KBM-7 (cell line): Measurements from ENCODE around the gene MAPK10.
"Not testable (repeated sequence)": the region's sequence is repeated elsewhere in the genome, so short reads cannot be mapped to it uniquely, and the experiment has no call there.

Experiments used
- DNase-seq: peaks from one replicate; pipeline ENCODE4 v3.0.0-alpha.2; 2015
- in situ Hi-C: fragments of 300-500 bp; cut with MboI; formaldehyde crosslinking; loops from 2 replicates; pipeline ENCODE4 v1.14.3; 2020; ENCODE audit warnings: low sequenced_read_pairs, low pct_unique_long_range_greater_than_20kb, mixed read lengths

MAPK10 gene

DNA sequence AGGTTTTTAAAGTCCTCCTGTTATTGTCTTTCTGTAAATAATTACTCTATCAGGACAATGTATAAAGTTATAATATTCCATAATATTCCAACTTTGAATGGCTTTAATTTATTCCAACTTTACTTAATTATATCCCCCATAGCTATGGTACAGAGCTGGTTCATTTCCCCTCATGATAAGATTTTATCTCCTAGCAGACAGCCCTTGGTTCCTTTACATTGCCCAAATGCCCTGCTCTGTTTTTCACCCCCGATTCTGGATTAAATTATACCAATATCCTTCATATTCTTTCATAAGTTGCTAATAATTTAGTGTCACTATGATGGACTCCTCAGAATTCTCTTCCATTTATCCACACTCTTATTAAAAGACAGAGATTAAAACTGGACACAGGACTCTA is 340.5 kb downstream of the MAPK10 start:
- in situ Hi-C loops = no loop called here
- no peak for DNase-seq

DNA sequence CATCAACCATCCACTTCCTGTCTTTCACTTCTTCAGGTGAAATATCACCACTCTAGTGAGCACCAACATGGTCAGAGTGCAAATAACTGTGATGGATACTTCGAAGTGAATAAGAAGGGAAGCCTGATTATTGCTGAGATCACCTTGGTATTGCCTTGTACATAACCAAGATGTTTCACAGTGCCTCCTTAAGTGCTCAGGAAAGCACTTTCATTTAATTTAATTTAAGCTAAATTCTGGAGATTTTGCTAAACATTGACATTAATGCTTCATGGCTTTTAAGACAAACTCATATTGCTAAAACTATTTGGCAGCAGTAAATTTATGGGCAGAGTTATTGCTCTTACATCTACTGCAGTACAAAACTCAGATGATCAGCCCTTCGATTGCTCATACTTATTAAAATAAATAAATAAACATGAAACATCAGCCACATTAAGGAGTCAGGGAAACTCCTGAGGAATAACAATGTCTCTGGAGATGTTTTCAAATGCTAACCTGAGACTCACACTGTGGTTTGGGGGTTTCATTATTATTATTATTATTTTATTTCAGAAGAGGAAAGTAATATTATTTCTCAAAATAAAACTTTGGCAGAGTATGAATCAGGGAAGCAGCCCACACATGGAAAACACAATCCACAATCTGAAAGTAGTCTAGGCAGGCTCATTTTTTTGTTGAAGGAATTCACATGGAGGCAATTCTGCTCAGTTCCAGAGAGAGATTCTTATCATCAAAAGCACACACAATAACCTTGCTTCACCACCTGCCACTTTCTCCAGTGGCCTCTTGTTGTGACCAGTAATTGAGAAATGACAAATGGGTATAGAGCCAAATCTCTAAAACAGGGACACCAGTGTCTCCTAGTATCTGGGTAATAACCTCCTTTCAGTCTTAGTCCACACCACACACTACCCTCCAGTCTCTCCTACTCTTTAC is 344.2 kb downstream of the MAPK10 start:
- DNase-seq = no peak
- in situ Hi-C loops = no loop called here

DNA sequence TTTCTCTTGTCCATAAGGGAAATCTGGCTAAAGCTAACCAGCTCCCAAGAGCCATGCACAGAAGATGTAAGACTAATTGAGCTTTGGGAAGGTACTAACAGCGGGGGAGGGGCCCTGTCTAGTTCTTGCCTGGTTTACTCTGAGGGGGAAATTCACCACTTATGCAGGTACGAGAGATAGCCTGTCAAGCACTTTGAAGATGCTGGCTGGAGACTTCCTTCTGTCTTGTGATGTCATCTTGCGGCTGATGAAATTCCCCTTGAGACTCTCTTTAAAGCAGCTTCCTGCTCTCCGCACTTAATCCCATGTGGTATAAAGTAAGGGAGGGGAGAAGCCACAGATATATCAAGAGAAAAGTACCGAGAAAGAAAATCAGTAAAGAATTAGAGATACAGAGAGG is 345.3 kb downstream of the MAPK10 start:
- in situ Hi-C loops = no loop called here
- peak; percentile 4 for DNase-seq

DNA sequence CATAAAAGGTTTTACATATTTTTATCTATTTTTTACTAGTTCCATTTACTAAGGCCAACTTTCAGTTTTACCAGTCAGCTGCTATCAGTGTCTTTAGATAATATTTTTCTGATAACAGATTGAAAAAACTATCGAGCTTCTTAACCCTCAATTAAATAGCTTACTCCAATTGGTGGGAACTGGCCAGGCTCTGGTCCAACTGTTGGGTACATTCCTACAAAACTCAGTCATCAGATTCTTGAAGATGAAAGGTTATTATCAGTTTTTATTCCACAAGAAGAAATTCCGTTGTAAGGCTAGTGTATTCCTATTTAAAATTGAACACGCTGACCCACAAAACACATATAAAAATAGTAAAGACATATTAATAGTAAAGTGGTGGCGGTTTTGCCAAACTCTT is 346.2 kb downstream of the MAPK10 start:
- in situ Hi-C loops = no loop called here
- no peak for DNase-seq

DNA sequence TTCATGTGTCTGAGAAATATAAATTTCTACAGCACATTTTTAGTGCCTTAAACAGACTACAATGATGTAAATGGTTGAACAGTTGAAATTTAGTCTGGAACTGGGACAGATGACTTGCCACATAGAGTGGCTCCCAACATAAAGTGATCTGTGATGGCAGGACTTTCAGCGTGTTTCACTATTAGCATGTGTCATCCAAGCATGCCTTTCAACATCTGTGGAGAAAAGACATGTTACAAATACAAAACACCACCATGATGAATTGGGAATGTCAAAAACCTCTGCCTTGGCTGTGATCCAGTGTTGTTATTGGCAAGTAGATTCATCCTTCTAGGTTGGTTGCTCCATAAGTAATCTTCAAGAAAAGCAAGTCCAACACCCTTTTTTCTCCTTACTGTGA is 348.7 kb downstream of the MAPK10 start:
- in situ Hi-C loops = no loop called here
- no peak for DNase-seq

DNA sequence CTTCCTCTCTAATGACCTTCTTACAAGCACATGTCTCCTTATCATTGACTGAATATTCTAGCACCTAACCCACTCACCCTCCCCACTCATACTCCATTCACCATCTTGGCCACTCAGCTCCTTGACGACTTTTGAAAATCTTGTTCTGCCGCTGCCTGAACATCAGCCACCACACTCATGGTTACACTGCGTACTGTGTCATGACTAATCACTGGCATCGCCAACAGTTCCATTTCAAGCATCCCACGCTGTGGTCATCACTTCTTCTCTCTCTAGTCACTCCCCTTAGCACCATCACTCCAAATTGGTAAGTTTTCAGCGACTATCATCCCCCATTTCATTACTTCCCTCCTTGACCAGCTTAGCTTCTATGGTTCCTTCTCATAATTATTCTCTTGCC is 352.8 kb downstream of the MAPK10 start:
- no peak for DNase-seq
- in situ Hi-C loops = no loop called here

DNA sequence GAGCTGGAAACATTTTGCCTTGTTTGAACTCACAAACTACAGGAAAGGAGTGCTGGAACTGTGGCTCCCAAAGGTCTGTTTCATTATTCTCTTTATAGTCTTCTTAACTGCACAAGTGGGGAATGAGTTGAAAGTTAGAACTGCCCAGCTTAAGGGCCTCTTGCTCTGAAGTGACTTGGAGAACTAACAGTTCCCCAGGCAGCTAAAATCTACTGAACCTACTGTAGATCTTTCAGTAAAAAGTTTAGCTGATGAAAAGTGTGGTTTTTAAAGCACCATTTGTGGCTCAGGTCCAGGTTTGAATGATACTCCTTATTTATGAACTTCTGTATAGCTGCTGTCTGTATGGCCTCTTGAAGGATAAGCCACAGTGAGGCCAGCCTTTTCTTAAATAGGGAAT is 353.8 kb downstream of the MAPK10 start:
- in situ Hi-C loops = no loop called here
- no peak for DNase-seq

DNA sequence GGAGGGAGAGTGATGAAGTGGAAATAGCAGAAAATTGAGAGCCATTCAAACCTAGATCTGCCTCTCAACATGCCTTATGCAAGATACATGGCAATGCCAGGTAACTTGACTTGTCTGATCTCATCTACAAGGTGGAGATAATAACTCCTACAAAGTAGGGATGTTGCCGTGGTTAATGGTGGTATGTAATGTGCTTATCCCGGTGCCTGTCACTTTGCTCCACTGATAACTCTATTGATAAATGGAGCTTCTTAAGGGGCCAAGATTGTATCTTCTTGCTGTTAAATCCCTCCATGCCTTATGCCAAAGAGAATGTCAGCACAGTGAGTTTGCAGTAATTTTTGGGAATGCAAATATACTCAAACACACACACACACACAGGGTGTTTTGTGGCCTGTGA is 355.8 kb downstream of the MAPK10 start:
- in situ Hi-C loops = no loop called here
- DNase-seq = no peak

DNA sequence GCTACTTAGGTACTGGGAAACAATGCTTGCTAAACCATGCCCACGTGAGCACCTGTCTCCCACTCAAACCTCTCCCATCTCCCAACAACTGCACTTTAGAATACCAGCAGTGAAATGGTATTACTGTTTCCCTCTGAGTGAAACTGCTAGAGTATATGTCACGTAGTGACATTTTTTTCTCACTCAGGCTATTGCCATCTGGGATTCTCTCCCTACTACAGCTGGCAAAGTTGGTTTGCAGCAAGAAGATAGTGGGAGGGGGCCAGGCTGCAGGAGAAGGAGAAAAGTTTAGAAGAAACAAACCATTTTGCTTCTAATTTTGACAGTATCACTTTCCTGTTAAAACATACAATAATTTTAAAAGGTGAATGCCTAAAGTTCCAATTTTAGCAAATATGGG is 358.3 kb downstream of the MAPK10 start:
- DNase-seq = no peak
- in situ Hi-C loops = no loop called here

DNA sequence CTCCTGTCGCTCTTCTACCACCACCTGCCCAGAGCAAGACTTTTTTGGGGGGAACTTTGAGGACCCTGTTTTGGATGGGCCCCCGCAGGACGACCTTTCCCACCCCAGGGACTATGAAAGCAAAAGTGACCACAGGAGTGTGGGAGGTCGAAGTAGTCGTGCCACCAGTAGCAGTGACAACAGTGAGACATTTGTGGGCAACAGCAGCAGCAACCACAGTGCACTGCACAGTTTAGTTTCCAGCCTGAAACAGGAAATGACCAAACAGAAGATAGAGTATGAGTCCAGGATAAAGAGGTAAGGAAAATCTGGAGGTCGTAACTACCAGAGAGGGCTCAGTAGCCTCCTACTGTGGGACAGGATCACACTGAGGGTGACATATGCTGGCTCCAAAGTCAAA is 364.5 kb downstream of the MAPK10 start:
- in situ Hi-C loops = no loop called here
- DNase-seq = peak; percentile 18

DNA sequence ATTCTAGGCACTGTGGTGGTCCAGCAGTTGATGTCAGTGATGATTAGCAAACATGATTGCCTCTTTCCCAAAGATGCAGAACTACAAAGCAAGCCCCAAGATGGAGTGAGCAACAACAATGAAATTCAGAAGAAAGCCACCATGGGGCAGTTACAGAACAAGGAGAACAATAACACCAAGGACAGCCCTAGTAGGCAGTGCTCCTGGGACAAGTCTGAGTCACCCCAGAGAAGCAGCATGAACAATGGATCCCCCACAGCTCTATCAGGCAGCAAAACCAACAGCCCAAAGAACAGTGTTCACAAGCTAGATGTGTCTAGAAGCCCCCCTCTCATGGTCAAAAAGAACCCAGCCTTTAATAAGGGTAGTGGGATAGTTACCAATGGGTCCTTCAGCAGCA is 365.3 kb downstream of the MAPK10 start:
- DNase-seq = no peak
- in situ Hi-C loops = no loop called here

DNA sequence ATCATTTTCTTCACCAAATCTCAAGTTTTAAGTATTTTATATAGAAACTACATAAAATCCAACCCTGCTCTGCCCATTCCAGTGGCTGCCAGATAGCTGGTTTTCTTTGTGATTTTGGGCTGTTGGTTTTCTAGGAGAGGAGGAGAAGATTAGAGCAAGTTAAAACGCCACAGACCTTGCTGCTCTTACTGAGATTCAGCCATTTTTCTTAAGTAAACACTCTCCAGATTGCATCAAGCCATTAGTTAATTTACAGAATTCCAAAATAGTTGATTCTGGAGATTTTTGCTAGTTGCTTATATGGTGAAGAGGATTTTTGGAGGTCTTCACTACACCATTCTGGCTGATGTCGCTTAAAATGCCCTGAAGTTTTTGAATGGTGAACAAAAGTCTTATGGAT is 366.2 kb downstream of the MAPK10 start:
- no peak for DNase-seq
- in situ Hi-C loops = no loop called here

DNA sequence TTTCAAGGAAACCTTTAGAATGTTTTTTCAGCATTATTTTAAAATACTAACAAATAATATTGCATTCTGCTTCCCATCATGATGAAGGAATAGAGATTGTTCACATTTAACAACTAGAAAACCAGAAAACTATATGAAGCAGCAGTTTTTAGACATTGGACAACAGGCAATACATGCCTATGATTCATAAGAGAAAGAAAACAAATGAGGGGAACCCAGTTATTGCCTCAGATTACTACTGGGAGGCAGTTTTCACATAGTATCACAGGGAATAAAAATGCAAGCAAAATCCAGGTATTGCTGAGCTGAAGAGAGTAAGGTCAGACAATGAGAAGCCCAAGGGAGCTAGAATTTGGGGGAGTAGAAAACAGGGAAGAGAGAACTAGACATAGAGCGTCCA is 373.6 kb downstream of the MAPK10 start:
- DNase-seq = no peak
- in situ Hi-C loops = no loop called here

DNA sequence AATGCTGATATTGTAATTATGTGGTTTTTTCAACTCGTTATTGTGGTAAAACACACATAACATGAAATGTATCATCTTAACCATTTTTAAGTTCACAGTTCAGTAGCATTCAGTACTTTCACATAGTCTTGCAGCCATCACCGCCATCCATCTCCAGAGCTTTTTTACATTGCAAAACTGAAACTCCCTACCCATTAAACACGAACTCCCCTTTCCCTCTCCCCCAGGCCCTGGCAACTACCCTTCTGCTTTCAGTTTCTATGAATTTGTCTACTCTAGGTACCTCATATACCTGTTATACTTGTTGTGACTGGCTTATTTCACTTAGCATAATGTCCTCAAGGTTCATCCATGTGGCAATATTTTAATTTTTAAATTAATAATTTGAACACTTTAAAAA is 380.6 kb downstream of the MAPK10 start:
- in situ Hi-C loops = no loop called here
- no peak for DNase-seq

DNA sequence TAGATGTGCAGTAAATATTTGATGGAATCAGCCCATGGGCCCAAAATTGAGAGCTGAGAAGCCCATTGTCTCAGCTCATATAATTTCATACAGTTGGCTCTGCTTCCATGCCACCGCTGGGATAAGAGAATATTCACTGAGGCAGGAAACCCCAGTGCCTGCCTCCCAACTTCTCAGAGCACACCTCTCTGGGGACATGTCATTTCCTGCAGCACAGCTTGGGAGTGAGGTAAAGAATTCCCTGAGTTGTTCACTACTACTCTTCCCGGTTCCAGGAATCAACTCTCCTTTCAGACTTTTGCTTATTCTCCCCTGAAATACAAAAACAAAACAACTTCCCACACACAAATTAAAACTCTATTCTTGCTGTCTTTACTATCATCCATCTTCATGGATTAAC is 389.3 kb downstream of the MAPK10 start:
- in situ Hi-C loops = no loop called here
- DNase-seq = no peak

DNA sequence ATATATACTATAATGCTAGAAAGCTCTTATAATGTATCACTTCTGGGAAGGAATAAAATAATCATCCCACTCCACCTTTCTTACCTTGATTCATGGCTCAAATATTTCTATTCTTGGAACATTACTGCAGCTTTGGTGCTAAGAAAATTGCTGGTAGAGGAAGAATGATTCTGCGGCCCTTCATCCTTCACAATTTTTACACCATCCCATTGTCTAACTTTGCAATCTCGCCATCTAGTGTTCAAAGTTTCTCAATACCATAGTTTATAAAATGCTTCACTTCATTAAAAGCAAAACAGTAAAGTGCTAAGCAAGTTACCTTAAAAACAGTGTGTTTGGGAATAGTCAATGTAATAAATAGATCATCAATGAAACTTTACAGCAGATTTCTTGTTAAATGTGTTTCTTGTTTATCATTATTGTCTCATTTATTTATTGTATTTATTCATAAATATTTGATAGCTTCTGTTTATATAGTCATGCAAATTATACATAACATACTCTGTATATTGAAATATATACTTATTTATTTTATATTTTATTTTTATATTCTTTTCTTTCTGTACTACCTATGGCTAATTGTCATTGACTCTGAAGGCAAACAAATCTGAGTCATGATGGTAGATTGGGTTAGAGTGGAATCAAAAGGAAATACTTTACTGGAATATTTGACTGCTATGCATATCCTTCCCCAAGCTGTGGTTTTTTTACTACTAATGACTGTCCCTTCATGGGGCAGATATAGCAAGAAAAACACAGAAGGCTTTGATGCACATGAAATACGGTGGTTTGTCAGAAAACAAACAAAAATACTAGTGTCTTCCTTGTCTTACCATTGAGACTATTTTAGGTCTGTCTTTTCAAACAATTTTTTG is 390.7 kb downstream of the MAPK10 start:
- in situ Hi-C loops = no loop called here
- DNase-seq = peak; percentile 54

DNA sequence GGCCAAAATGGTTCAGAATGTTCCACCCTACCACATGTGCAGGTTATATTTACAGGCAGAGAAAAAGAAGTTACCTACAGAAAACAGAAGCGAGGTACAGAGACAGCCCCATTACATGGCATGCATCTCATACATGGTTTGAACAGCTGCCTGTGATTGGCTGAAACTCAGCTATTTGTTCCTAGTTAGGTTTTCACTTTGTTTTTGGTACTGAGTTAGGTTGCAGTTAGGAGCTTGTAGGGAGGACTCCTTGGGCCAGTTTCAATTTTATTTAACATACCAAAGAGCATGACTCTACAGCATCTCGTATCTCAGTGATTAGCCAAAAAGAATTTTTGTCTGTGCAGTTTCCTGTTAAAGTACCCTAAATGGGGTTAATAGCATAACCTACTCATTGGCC is 392.0 kb downstream of the MAPK10 start:
- no peak for DNase-seq
- in situ Hi-C loops = no loop called here

DNA sequence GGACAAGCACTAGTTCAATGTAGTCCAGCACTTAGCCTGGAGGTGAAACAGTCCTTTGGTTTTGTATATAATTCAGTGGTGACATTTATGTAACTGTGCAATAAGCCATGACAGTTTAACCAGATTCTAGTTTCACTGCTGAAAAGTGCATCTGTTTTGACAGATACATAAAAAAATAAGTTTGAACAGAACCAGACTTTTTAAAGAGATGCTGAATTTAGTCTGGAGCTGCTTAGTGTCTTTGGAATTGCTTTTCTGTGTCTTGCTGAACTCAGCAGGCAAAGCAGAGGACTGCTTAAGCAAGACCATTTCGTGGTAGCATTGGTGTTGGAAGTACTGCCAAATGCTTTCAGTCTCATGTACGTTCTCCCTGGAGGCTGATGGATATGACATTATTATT is 393.5 kb downstream of the MAPK10 start:
- no peak for DNase-seq
- in situ Hi-C loops = no loop called here

DNA sequence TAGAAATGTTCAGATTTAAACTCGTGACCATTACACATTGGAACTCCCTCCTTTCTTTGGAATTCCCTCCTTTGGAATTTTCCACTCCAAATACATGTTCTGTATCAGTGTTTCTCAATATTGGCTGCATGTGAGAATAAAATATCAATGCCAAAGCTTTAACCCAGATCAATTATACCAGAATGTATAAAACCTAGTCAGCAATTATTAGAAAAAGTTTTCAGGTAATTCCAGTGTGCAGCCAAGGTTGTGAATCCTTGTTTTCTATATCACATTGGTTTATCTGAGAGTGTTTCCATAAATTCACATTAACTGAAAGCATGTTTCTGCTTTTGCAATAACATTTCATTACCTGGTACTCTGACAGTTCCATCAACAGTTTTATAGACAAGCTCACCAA is 394.3 kb downstream of the MAPK10 start:
- DNase-seq = no peak

DNA sequence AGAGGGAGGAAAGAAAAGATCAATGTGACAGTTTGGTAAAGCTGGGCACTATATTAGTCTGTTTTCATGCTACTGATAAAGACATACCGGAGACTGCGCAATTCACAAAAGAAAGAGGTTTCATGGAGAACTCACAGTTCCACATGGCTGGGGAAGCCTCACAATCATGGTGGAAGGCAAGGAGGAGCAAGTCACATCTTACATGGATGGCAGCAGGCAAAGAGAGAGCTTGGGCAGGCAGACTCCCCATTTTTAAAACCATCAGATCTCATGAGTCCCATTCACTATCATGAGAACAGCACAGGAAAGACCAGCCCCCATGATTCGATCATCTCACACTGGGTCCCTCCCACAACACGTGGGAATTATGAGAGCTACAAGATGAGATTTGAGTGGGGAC is 394.8 kb downstream of the MAPK10 start:
- in situ Hi-C loops, DNase-seq: not testable (repeated sequence)

More for the DNA sequence above, 394.3 kb downstream of the MAPK10 start:
- in situ Hi-C loops = no loop called here
